ENCODE measurements around the gene DNAH17. TPM values are rescaled to one million over a fixed set of nuclear protein-coding genes. Genes with fewer than 3 reads are reported as not detected.

Gene DNAH17
- total RNA-seq, 1 experiment from 2014 or later, result 0.13 TPM

DNA sequence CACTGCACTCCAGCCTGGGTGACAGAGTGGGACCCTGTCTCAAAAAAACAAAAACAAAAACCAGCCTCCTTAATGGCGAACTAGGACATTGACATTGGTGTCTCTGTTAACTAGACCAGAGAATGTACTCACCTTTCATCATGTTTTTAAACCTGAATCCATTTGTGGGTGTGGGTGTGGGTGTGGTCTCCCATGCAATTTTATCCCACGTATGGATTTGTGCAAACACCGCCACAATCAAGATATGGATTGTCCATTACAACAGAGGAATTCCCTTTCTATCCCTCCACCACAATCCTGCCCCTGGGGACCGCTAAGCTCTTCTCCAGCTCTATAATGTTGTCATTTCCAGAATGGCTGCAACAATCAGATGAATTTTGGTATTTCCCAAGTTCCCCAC lies 49.9 kb downstream of the DNAH17 start:
- H3K9me3 ChIP-seq (ENCODE audit: control insufficient read depth, low read depth, low read length), result no peaks in the 10 kb centered on the region
- no peak overlapping the region for H4K91ac ChIP-seq (ENCODE audit: insufficient read length, low read depth, low read length)
- no peaks in the 10 kb centered on the region for H3K9me3 Mint-ChIP-seq
- no peaks in the 10 kb centered on the region; a peak in 1 of 7 replicates for H3K36me3 Mint-ChIP-seq (ENCODE audit: insufficient read depth in 1 of 3, low read depth in 3 of 3)
- H3K56ac ChIP-seq (ENCODE audit: insufficient read length, low read depth, low read length), result no peak overlapping the region
- no peak overlapping the region for H3K27ac ChIP-seq (ENCODE audit: insufficient read length, low read depth, low read length)
- no peaks in the 10 kb centered on the region for H3K4me1 ChIP-seq (ENCODE audit: insufficient read depth, low read length)
- H4K5ac ChIP-seq (ENCODE audit: insufficient read length, low read depth, low read length), result no peak overlapping the region
- no peak overlapping the region for H2BK20ac ChIP-seq (ENCODE audit: low read depth, low read length, poor library complexity, severe bottlenecking)
- H2BK120ac ChIP-seq (ENCODE audit: low read depth, low read length, poor library complexity, severe bottlenecking), result no peak overlapping the region
- no peaks in the 10 kb centered on the region for H4K20me1 ChIP-seq (ENCODE audit: control insufficient read depth, insufficient read depth, insufficient read length)
- no peak overlapping the region for H3K4me2 ChIP-seq (ENCODE audit: insufficient read depth, insufficient read length, low read length)
- H3K18ac ChIP-seq (ENCODE audit: insufficient read length, low read depth, low read length), result no peak overlapping the region
- H3K4me3 Mint-ChIP-seq, result no peak overlapping the region
- no peak overlapping the region for H2BK12ac ChIP-seq (ENCODE audit: insufficient read length, low read depth, low read length)
- no peak overlapping the region for H3K14ac ChIP-seq (ENCODE audit: insufficient read depth, low read length)
- H2BK5ac ChIP-seq (ENCODE audit: insufficient read length, low read length), result no peak overlapping the region
- H3K23me2 ChIP-seq (ENCODE audit: insufficient read length, low read depth, low read length, poor library complexity, severe bottlenecking), result no peaks in the 10 kb centered on the region
- no peaks in the 10 kb centered on the region for H3K79me1 ChIP-seq (ENCODE audit: insufficient read depth, low read depth, low read length, poor library complexity, severe bottlenecking)
- no peaks in the 10 kb centered on the region; the same call in none of the 2 replicates for H3K27me3 Mint-ChIP-seq (ENCODE audit: low read depth)
- H4K8ac ChIP-seq (replicated peaks; ENCODE audit: insufficient read length, low read depth, low read length), result no peak overlapping the region
- no peak overlapping the region for H3K27ac Mint-ChIP-seq
- H3K27me3 ChIP-seq (ENCODE audit: insufficient read depth, low read length), result no peaks in the 10 kb centered on the region
- H3K4me1 Mint-ChIP-seq, result peaks cover 6 to 24% of the 10 kb centered on the region in 2 experiments
- H2AFZ ChIP-seq (ENCODE audit: low read length), result no peak overlapping the region
- no peak overlapping the region for H3K9ac ChIP-seq (ENCODE audit: extremely low read depth, insufficient read length, low read length)
- H3K4ac ChIP-seq (ENCODE audit: low read depth, low read length), result no peak overlapping the region
- no peak overlapping the region for H2BK15ac ChIP-seq (ENCODE audit: low read depth, low read length)
- no CpG with 5 or more reads among the region's 4 CpGs for whole genome bisulfite sequencing (ENCODE audit: extremely low coverage, insufficient read length, low lambda C conversion rate)
- TF ChIP-seq, protein P1, sequence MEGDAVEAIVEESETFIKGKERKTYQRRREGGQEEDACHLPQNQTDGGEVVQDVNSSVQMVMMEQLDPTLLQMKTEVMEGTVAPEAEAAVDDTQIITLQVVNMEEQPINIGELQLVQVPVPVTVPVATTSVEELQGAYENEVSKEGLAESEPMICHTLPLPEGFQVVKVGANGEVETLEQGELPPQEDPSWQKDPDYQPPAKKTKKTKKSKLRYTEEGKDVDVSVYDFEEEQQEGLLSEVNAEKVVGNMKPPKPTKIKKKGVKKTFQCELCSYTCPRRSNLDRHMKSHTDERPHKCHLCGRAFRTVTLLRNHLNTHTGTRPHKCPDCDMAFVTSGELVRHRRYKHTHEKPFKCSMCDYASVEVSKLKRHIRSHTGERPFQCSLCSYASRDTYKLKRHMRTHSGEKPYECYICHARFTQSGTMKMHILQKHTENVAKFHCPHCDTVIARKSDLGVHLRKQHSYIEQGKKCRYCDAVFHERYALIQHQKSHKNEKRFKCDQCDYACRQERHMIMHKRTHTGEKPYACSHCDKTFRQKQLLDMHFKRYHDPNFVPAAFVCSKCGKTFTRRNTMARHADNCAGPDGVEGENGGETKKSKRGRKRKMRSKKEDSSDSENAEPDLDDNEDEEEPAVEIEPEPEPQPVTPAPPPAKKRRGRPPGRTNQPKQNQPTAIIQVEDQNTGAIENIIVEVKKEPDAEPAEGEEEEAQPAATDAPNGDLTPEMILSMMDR (conservative IDR thresholded peaks at IDR 0.05), result no peak
- no peak overlapping the region for H2AK5ac ChIP-seq (ENCODE audit: insufficient read length, low read length)
- no peak overlapping the region for H3T11ph ChIP-seq (ENCODE audit: low read length)
- no peaks in the 10 kb centered on the region for H3K79me2 ChIP-seq (ENCODE audit: insufficient read depth, low read length)
- DNase-seq, result no peak
- H3K23ac ChIP-seq (ENCODE audit: insufficient read length, low read depth, low read length), result no peak overlapping the region

Measured in H9 (cell line).